Thymus (tissue), 11 donors: ENCODE data around the gene ETV5. TPM values are rescaled to one million over a fixed set of nuclear protein-coding genes. Genes with fewer than 3 reads are reported as not detected.
A peak's percentile ranks its signal among the peaks of the same experiment; 100 is the strongest.
"Not testable (repeated sequence)": the region's sequence is repeated elsewhere in the genome, so short reads cannot be mapped to it uniquely, and the experiment has no call there.

Experiments used
- DNase-seq, 9 donors: peaks; one replicate each; pipeline ENCODE4 v3.0.0-alpha.2; 2013; ENCODE audit warnings: low spot score in 9 of 9, low read depth in 6 of 9, missing footprints in 1 of 9
- H3K27ac ChIP-seq, 2 donors: one replicate each; pipeline ENCODE4 v1.5.1; 2013; ENCODE audit warnings: control low read depth in 1 of 2, low read depth in 1 of 2, low read length in 1 of 2, mild to moderate bottlenecking in 1 of 2, moderate library complexity in 1 of 2
- H3K27me3 ChIP-seq, 2 donors: one replicate each; pipeline ENCODE4 v1.5.1; 2013; ENCODE audit warnings: low read length in 1 of 2; ENCODE audit not compliant: control insufficient read depth in 2 of 2, insufficient read depth in 1 of 2
- H3K36me3 ChIP-seq, 2 donors: one replicate each; pipeline ENCODE4 v1.5.1; 2013; ENCODE audit warnings: low read length in 1 of 2, mild to moderate bottlenecking in 1 of 2, moderate library complexity in 1 of 2; ENCODE audit not compliant: control insufficient read depth in 2 of 2, insufficient read depth in 2 of 2
- H3K4me1 ChIP-seq, 2 donors: one replicate each; pipeline ENCODE4 v1.5.1; 2013; ENCODE audit warnings: low read length in 2 of 2; ENCODE audit not compliant: control insufficient read depth in 2 of 2, insufficient read depth in 2 of 2
- H3K4me3 ChIP-seq, 2 donors: one replicate each; pipeline ENCODE4 v1.5.1; 2013; ENCODE audit warnings: low read length in 2 of 2, control low read depth in 1 of 2, mild to moderate bottlenecking in 1 of 2
- H3K9me3 ChIP-seq, 2 donors: one replicate each; pipeline ENCODE4 v1.5.1; 2013; ENCODE audit warnings: low read length in 1 of 2, mild to moderate bottlenecking in 1 of 2; ENCODE audit not compliant: control insufficient read depth in 2 of 2, insufficient read depth in 1 of 2
- WGBS: extraction: QIAGEN DNeasy Blood & Tissue Kit; methylation state at CpG from one replicate; pipeline ENCODE4 v1.1.7; 2013; 5-methylcytosine and 5-hydroxymethylcytosine counted together
- polyA plus RNA-seq: library from polyadenylated mRNA; stranded (reverse); fragments of 200-250 nt; gene quantifications from one replicate; pipeline ENCODE4 v1.2.3, GENCODE V29; 2013
- total RNA-seq: library from RNA; stranded (reverse); fragments of 120-200 nt; gene quantifications from one replicate; pipeline ENCODE4 v1.2.4, GENCODE V29; 2013
- donor health status: healthy.

ETV5 gene
- total and polyA plus RNA-seq, 2 donors: 4.9 to 11.0 TPM

DNA sequence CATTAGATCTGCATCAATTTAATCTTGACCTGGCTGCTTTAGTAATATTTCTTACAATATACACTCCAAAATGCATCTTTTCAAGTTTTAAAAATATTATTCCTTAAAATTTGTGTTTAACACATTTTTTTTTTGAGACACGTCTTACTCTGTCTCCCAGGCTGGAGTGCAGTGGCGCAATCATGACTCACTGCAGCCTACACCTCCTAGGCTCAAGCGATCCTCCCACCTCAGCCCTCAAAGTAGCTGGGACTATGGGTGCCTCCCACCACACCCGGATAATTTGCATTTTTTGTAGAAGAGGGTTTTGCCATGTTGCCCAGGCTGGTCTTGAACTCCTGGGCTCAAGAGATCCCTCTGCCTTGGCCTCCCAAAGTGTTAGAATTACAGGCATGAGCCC lies 73.6 kb downstream of the ETV5 start:
- no peak for DNase-seq
- no peak overlapping the region for H3K27ac ChIP-seq
- 95% methylated on average over 4 of the region's 4 CpGs for WGBS

DNA sequence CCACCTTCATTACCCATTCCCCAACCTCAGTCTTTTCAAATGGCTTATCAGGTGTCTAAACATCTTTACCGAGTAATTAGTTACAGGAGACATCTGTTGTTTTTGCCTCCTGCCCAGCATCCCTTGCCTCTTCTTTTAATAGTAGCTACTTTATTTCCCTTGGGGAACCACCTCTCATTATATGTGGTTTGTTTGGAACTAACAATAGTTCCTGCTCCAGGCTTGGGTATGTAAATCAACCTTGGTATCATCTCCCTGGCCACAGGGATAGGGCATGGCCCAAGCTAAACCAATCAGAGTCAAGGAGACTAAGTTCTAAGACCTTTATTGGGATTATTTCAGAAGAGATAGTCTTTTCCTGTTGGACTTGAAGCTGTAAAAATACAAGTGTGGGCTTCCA lies 76.6 kb downstream of the ETV5 start:
- Histone ChIP-seq H3K4me1 (no peaks in the 10 kb centered on the region), H3K4me3 (no peak overlapping the region), H3K36me3 (no peaks in the 10 kb centered on the region), H3K27me3 (no peaks in the 10 kb centered on the region), H3K9me3 (peaks cover 0 to 3% of the 10 kb centered on the region in 2 donors), H3K27ac (no peak overlapping the region)
- WGBS: 53% methylated on average over 1 of the region's 1 CpG
- DNase-seq: no peak

More for the DNA sequence above, 73.6 kb downstream of the ETV5 start:
- peaks cover 0 to 8% of the 10 kb centered on the region in 2 donors for H3K9me3 ChIP-seq
- H3K4me1 ChIP-seq: no peaks in the 10 kb centered on the region
- no peaks in the 10 kb centered on the region for H3K36me3 ChIP-seq
- no peak overlapping the region for H3K4me3 ChIP-seq
- no peaks in the 10 kb centered on the region for H3K27me3 ChIP-seq

DNA sequence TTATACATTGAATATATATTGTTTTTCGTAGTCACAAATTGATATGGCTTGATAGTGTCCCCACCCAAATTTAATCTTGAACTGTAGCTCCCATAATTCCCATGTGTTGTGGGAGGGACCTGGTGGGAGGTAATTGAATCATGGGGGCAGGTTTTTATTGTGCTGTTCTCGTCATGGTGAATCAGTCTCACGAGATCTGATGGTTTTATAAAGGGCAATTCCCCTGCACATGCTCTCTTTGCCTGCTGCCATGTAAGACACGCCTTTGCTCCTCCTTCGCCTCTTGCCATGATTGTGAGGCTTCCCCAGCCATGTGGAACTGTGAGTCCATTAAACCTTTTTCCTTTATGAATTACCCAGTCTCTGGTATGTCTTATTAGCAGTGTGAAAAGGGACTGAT lies 82.9 kb downstream of the ETV5 start:
- H3K4me1 ChIP-seq: peaks cover 0 to 11% of the 10 kb centered on the region in 2 donors
- H3K27me3 ChIP-seq, H3K4me3 ChIP-seq, H3K9me3 ChIP-seq, DNase-seq, H3K36me3 ChIP-seq, H3K27ac ChIP-seq: not testable (repeated sequence)
- WGBS: 97% methylated on average over 5 of the region's 5 CpGs

GRCh38 chr3:186025161-186025560 lies 83.7 kb downstream of the ETV5 start:
- H3K27me3 ChIP-seq: no peaks in the 10 kb centered on the region
- peak in 1 of 9 donors; percentile 33 for DNase-seq
- H3K9me3 ChIP-seq: no peaks in the 10 kb centered on the region
- WGBS: 7% methylated on average over 5 of the region's 5 CpGs
- H3K27ac ChIP-seq: no peak overlapping the region
- no peak overlapping the region for H3K4me3 ChIP-seq
- peaks cover 0 to 11% of the 10 kb centered on the region in 2 donors for H3K4me1 ChIP-seq
- no peaks in the 10 kb centered on the region for H3K36me3 ChIP-seq

DNA sequence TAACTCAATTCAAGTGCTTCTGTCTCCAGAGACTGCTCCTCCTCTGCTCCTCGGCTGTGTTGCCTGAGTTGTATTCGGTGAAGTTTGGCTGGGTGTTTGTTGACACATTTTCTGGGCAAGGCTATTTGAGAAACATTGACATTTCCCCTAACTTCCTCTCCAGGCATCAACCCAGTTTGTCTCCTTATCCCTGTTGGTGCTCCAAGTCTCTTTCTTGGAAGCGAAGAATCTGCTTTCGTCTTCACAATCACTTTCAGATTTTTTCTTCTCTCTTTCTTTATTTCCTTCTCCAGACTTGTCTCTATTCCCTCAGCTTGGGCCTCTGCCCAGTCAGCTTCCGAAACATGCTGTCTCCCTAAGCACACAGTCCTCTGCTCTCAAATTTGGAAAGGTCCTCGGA lies 84.7 kb downstream of the ETV5 start:
- Histone ChIP-seq H3K9me3 (no peaks in the 10 kb centered on the region), H3K4me1 (peaks cover 0 to 11% of the 10 kb centered on the region in 2 donors), H3K4me3 (no peak overlapping the region), H3K27me3 (no peaks in the 10 kb centered on the region), H3K36me3 (no peaks in the 10 kb centered on the region), H3K27ac (no peak overlapping the region)
- no peak for DNase-seq
- WGBS: 96% methylated on average over 6 of the region's 6 CpGs

DNA sequence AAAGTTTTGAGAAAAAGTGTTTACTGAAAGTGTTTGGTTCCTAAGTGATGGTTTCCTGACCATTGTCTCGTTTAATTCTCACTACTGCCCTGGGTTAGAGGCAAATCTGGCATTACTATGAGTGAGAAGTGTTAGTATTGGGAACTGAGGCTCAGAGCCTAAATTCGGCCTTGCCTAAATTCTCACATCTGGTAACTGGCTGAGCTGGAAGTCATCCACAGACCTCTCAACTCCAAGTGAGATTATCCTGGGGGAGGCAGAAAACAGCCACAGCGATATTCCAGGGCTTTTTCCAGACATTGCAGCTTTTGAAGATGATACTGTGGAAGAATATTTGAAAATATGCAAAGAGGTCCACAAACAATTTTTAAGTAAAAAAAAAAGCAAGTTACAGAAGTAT lies 86.0 kb downstream of the ETV5 start:
- no peaks in the 10 kb centered on the region for H3K27me3 ChIP-seq
- no peak overlapping the region for H3K4me3 ChIP-seq
- no peak overlapping the region for H3K27ac ChIP-seq
- H3K4me1 ChIP-seq: peaks cover 0 to 11% of the 10 kb centered on the region in 2 donors
- no peaks in the 10 kb centered on the region for H3K9me3 ChIP-seq
- DNase-seq: no peak
- no peaks in the 10 kb centered on the region for H3K36me3 ChIP-seq
- 95% methylated on average over 3 of the region's 3 CpGs for WGBS

GRCh38 chr3:186021673-186022362 lies 87.1 kb downstream of the ETV5 start:
- Histone ChIP-seq H3K36me3 (no peaks in the 10 kb centered on the region), H3K9me3 (peaks cover 0 to 4% of the 10 kb centered on the region in 2 donors), H3K27ac (no peak overlapping the region), H3K4me3 (no peak overlapping the region), H3K27me3 (no peaks in the 10 kb centered on the region), H3K4me1 (peaks cover 0 to 11% of the 10 kb centered on the region in 2 donors)
- DNase-seq: no peak
- WGBS: 97% methylated on average over 8 of the region's 8 CpGs

- 88% methylated on average over 6 of the region's 6 CpGs for WGBS
- DNase-seq, H3K4me3 ChIP-seq, H3K27me3 ChIP-seq, H3K36me3 ChIP-seq, H3K9me3 ChIP-seq, H3K27ac ChIP-seq: not testable (repeated sequence)
- peaks cover 0 to 11% of the 10 kb centered on the region in 2 donors for H3K4me1 ChIP-seq
Observed at GRCh38 chr3:186021250-186021649, 87.6 kb downstream of the ETV5 start.

- H3K36me3 ChIP-seq, H3K27me3 ChIP-seq, H3K4me3 ChIP-seq, H3K27ac ChIP-seq, H3K4me1 ChIP-seq, DNase-seq, H3K9me3 ChIP-seq: not testable (repeated sequence)
- 95% methylated on average over 2 of the region's 2 CpGs for WGBS
Observed at GRCh38 chr3:186019288-186019687, 89.6 kb downstream of the ETV5 start.
